MM.1S (cell line): Measurements from ENCODE around the gene ARAP3.
"Not testable (repeated sequence)": the region's sequence is repeated elsewhere in the genome, so short reads cannot be mapped to it uniquely, and the experiment has no call there.

Experiments used
- DNase-seq: peaks from one replicate; pipeline ENCODE4 v3.0.0-alpha.2; 2015
- H2AFZ ChIP-seq: fragments of 300-600 bp; sonication (generic); 2 replicates; pipeline ENCODE4 v1.6.0; 2016; ENCODE audit warnings: antibody characterized with exemption, low read length
- H3F3A ChIP-seq: fragments of 300-600 bp; sonication (generic); 2 replicates; pipeline ENCODE4 v1.6.1; 2016; ENCODE audit warnings: mild to moderate bottlenecking, antibody characterized with exemption, low read length, moderate library complexity, mixed read lengths; ENCODE audit not compliant: insufficient read depth
- H3K27ac ChIP-seq: fragments of 300-600 bp; sonication (generic); 2 replicates; pipeline ENCODE4 v1.5.1; 2016; ENCODE audit warnings: mild to moderate bottlenecking, low read length
- H3K27me3 ChIP-seq: fragments of 300-600 bp; sonication (generic); replicated peaks from 2 replicates; pipeline ENCODE4 v1.6.0; 2016; ENCODE audit warnings: low read length; ENCODE audit not compliant: insufficient read depth
- H3K36me3 ChIP-seq: fragments of 300-600 bp; sonication (generic); replicated peaks from 2 replicates; pipeline ENCODE4 v1.6.1; 2016; ENCODE audit warnings: mild to moderate bottlenecking, low read length, mixed read lengths; ENCODE audit not compliant: insufficient read depth
- H3K4me1 ChIP-seq: fragments of 300-600 bp; sonication (generic); 2 replicates; pipeline ENCODE4 v1.6.1; 2016; ENCODE audit warnings: low read length, mixed read lengths
- H3K4me2 ChIP-seq: fragments of 300-600 bp; sonication (generic); 2 replicates; pipeline ENCODE4 v1.6.0; 2016; ENCODE audit warnings: low read depth, low read length
- H3K4me3 ChIP-seq: fragments of 300-600 bp; sonication (generic); 2 replicates; pipeline ENCODE4 v1.5.1; 2016; ENCODE audit warnings: low read length, mixed read lengths
- H3K79me2 ChIP-seq: fragments of 300-600 bp; sonication (generic); 2 replicates; pipeline ENCODE4 v1.6.1; 2016; ENCODE audit warnings: mixed run types, low read length, mixed read lengths
- H3K9ac ChIP-seq: fragments of 300-600 bp; sonication (generic); 2 replicates; pipeline ENCODE4 v1.6.1; 2016; ENCODE audit warnings: low read length, mixed read lengths
- H3K9me2 ChIP-seq: fragments of 300-600 bp; sonication (generic); replicated peaks from 2 replicates; pipeline ENCODE4 v1.6.1; 2016; ENCODE audit warnings: mild to moderate bottlenecking, low read length, mixed read lengths; ENCODE audit not compliant: insufficient read depth
- H3K9me3 ChIP-seq: fragments of 300-600 bp; sonication (generic); replicated peaks from 2 replicates; pipeline ENCODE4 v1.6.1; 2016; ENCODE audit warnings: mild to moderate bottlenecking, low read length, mixed read lengths; ENCODE audit not compliant: insufficient read depth
- H4K20me1 ChIP-seq: fragments of 300-600 bp; sonication (generic); 2 replicates; pipeline ENCODE4 v1.6.1; 2016; ENCODE audit warnings: mild to moderate bottlenecking, low read length, moderate library complexity, mixed read lengths; ENCODE audit not compliant: insufficient read depth
- CTCF ChIP-seq: fragments of 300-600 bp; sonication (generic); IDR thresholded peaks from 2 replicates; pipeline ENCODE4 v1.5.1; 2016; ENCODE audit warnings: antibody characterized with exemption, low read length, mixed read lengths
- EZH2 ChIP-seq: fragments of 300-600 bp; sonication (generic); optimal IDR thresholded peaks from 2 replicates; pipeline ENCODE3; 2017; ENCODE audit warnings: low read depth, mild to moderate bottlenecking, antibody characterized with exemption, low read length, mixed read lengths
- EZH2phosphoT487 ChIP-seq: fragments of 300-600 bp; sonication (generic); IDR thresholded peaks from 2 replicates; pipeline ENCODE4 v1.6.1; 2018; ENCODE audit warnings: antibody characterized with exemption, low read length

Gene ARAP3

DNA sequence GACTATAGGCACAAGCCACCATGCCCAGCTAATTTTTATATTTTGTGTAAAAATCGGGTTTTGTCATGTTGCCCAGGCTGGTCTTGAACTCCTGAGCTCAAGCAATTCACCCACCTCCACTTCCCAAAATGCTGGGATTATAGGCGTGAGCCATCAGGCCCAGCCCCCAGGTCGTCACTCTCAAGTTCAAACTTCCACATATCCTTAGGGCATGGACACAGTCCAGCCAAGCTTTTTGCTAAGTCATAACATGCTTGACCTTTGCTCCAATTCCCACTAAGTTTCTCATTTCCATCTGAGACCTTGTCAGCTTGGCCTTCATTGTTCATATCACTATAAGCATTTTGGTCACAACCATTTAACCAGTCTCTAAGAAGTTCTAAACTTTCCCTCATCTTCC lies 43.9 kb upstream of the ARAP3 start:
- Histone ChIP-seq H3K4me3 (no peak overlapping the region), H3K27ac (no peak overlapping the region), H3K79me2 (no peaks in the 10 kb centered on the region), H3K27me3 (no peaks in the 10 kb centered on the region), H3F3A (no peaks in the 10 kb centered on the region), H3K9me2 (no peaks in the 10 kb centered on the region), H4K20me1 (no peaks in the 10 kb centered on the region), H3K4me1 (no peaks in the 10 kb centered on the region), H3K9ac (no peak overlapping the region), H2AFZ (no peak overlapping the region), H3K9me3 (no peaks in the 10 kb centered on the region), H3K36me3 (no peaks in the 10 kb centered on the region), H3K4me2 (no peak overlapping the region)
- DNase-seq, result no peak
- TF ChIP-seq EZH2phosphoT487, result no peak
- no peak for TF ChIP-seq CTCF
- no peak for TF ChIP-seq EZH2

- not testable (repeated sequence) for H3K27ac ChIP-seq, H3K4me2 ChIP-seq, H3K4me1 ChIP-seq, H2AFZ ChIP-seq, H3K9me3 ChIP-seq, H3K4me3 ChIP-seq, H3K36me3 ChIP-seq, H3F3A ChIP-seq, H4K20me1 ChIP-seq, H3K27me3 ChIP-seq, H3K9me2 ChIP-seq, H3K79me2 ChIP-seq, DNase-seq, H3K9ac ChIP-seq
Measured at GRCh38 chr5:141725174-141725573, 43.1 kb upstream of the ARAP3 start.

DNA sequence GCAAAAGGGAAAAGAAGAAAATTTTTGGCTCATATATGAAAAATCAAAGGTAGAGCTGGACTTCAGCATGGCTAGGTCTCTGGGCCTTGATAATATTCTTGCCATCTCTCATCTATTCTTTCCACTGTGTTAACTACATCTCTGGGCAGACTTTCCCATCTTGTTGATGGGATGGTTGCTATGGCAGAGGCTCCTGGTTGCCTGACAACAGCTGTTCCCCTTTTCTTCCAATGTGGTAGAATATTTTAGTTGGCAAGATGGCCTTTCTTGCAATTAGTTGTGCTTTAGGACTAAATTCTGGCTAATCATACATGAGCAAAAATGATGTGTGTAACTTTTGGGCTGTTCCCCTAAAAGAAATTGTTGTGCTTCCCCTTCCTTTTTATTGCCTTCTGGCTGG lies 40.2 kb upstream of the ARAP3 start:
- no peak for TF ChIP-seq EZH2phosphoT487
- Histone ChIP-seq H4K20me1 (no peaks in the 10 kb centered on the region), H3K27me3 (no peaks in the 10 kb centered on the region), H3K4me3 (no peak overlapping the region), H3K4me1 (no peaks in the 10 kb centered on the region), H3K9me2 (no peaks in the 10 kb centered on the region), H3K36me3 (no peaks in the 10 kb centered on the region), H3K27ac (no peak overlapping the region), H3F3A (no peaks in the 10 kb centered on the region), H3K4me2 (no peak overlapping the region), H3K79me2 (no peaks in the 10 kb centered on the region), H3K9ac (no peak overlapping the region), H2AFZ (no peak overlapping the region), H3K9me3 (no peaks in the 10 kb centered on the region)
- no peak for DNase-seq

DNA sequence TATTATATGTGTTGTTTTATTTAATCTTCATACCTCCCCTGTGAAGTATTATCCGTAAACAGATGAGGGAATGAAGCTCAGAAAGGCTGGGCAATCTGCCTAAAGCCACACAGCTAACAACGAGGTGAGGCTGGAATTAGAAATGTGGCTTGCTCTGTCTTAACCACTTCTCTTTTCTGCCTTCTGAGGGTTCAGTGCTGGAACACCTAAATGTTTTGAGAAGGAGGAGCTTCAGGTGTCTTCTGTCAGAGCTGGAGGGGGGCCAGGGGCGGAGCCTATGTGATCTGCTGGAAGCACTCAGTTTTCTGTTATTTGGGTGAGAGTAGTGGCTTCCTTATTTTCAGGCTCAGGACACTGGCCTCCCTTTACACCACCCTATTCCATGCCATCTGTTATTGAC lies 35.0 kb upstream of the ARAP3 start:
- Histone ChIP-seq H3K27ac (no peak overlapping the region), H3K9me3 (no peaks in the 10 kb centered on the region), H3K9ac (no peak overlapping the region), H3K79me2 (no peaks in the 10 kb centered on the region), H4K20me1 (no peaks in the 10 kb centered on the region), H2AFZ (no peak overlapping the region), H3K4me1 (no peaks in the 10 kb centered on the region), H3K4me2 (no peak overlapping the region), H3F3A (no peaks in the 10 kb centered on the region), H3K27me3 (no peaks in the 10 kb centered on the region), H3K36me3 (no peaks in the 10 kb centered on the region), H3K4me3 (no peak overlapping the region), H3K9me2 (no peaks in the 10 kb centered on the region)
- no peak for TF ChIP-seq EZH2
- no peak for TF ChIP-seq CTCF
- TF ChIP-seq EZH2phosphoT487, result no peak
- DNase-seq, result no peak
